Midbrain (tissue), 1 donor: Measurements from ENCODE around the gene TEKT5.
"Not testable (repeated sequence)": the region's sequence is repeated elsewhere in the genome, so short reads cannot be mapped to it uniquely, and the experiment has no call there.

Experiments used
- DNase-seq: peaks from one replicate; lab custom pipeline; 2025; lab: John Stamatoyannopoulos, UW

The TEKT5 gene

DNA sequence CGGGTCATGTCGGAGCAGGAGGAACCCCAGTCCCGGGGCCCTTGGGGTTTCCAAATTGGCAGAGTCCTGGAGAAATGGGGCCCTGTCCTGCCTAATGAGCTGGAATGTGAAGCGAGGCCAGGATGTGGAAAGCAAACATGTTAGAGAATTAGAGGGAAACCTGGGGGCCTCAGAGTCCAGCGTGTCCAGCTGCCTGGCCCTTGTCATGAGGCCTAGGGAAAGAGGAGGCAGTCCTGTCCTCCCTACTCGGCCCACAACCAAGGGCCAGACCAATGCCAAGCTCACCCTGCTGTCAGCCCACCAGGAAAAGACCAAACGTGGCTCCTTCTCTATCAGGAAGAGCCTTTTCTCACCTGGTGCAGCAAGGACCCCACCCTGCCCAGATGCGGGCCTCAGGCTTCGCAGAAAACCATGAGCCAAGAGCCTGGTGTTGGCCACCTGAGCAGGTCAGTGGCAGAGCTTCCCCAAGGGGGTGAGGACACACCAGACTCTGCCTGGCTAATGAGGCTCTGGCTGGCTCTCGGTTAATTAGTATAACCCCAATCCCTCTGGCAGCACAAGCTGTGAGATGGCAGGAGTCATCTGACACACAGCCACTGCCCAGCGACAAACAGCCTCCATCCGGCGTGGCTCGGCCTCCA, 10.1 kb downstream of the TEKT5 start:
- no peak for DNase-seq

DNA sequence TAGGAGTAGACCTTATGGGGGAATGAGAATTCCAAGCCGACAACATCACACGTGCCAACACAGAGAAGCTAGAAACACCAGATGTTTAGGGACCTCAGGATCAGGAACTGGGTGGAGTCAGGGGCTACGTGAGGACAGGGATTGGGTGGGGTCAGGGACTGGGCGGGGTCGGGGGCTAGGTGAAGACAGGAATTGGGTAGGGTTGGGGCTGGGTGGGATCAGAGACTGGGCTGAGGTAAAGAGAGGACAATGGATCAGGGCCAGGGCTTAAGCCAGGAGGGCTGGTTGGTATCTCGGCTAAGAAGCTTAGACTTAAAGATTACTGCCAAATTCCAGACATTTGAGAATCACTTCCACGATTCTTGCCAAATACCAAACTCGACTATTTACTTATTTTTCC, 11.6 kb downstream of the TEKT5 start:
- no peak for DNase-seq

DNA sequence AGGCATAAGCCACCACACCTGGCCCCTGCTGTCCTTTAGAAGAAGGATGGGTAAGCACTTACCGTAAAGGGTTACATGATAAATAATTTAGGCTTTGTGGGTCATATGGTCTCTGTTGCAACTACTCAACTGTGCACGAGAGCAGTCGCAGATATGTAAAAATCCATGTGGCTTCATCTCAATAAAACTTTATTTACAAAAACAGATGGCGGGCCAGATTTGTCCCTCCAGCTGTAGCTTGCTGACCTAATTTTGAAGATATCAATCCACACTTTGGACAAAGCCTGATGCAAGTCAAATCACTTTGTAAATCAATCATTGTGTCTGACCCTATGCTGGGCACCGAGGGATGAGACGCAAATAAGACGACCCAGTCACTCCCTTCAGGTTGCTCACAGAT, 12.1 kb downstream of the TEKT5 start:
- DNase-seq: no peak

DNA sequence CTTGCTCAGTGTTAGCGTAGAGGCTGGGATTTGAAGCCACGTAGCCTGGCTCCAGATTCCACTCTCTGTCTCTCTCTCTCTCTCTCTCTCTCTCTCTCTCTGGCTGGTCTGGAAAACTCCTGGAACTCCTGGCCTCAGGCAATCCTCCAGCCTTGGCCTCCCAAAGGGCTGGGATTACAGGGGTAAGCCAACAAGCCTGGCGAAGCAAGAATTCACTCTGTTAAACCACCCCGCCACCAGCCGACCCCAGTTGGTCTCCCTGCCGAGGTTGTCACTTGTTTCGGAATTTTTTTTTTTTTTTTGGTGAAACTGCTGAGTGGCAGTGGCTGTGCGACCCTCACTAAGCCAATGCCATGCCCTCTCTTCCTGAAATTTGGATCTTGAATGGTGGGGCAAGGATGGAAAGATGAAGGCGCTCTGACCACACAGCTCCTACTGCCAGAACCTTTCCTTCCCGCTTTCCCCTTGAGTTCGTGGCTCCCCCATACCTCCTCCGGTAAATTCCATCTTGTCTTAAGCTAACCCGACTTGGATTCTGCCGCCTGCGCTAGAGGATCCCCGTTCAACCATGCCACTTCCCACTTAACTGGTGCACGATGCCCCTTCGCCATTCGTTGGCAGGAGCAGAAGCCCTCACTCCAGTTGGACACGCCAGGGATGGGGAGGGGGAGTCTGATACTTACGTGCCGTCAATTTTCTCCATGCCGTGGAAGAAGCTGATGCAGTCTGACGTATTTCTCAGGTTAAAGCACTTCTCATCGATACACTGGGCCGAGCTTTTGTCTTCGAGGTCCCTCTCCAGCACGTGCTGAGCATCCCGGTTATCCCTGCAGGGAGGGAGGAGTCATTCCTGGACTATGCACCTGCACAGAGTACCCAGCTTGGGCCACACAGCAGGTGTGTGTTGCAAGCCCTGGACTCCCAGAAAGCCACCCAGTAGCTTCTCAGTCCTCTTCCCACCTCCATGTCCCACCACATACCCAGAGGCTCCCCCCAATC, 13.1 kb downstream of the TEKT5 start:
- no peak for DNase-seq

DNA sequence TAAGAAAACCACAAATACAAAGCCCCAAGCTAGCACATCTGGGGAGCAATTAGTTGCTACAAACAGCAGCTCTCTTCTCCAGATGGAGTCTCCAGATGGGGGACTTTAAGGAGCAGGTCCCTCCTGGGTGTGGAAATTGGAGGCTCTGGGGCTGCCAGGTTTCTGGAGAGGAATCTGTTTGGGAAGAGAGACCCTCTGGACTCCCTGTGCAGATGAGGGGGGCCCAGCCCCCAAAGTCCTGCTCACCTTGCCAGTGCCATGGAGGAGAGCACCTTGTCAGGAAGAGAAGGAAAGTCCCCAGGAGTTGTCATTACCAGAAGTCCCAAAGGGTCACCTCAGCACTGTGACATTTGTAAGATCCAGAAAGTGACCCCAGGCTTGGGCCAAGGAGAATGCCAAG, 14.8 kb downstream of the TEKT5 start:
- DNase-seq: no peak

DNA sequence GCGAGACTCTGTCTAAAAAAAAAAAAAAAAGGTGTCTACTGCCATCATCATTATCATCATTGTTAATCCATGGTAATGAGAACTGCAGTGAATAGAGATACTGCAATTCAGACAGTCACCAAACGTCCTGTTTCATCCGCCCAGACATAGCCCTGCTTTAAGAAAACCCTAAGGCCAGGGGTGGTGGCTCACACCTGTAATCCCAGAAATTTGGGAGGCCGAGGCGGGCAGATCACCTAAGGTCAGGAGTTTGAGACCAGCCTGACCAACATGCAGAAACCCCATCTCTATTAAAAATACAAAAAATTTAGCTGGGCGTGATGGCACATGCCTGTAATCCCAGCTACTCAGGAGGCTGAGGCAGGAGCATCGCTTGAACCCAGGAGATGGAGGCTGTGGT, 15.3 kb downstream of the TEKT5 start:
- not testable (repeated sequence) for DNase-seq

DNA sequence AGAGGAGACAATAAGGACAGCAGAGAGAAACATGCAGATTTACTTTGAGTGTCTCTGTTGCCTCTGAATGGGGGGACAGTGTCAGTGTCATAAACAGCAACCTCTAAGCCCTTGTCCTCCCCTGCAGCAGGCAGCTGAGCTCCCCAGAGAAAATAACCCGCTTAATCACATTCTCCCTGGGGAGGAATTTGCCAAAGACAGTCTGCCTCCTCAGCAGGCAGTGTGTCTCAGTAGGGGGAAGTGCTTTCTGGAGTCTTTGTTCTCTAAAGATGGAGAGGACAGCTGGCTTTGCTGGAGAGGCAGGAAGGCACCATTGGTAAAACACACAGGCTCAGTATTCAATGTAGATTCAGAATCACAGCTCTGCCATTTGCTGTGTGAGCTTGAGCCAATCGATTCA, 16.1 kb downstream of the TEKT5 start:
- DNase-seq: no peak

DNA sequence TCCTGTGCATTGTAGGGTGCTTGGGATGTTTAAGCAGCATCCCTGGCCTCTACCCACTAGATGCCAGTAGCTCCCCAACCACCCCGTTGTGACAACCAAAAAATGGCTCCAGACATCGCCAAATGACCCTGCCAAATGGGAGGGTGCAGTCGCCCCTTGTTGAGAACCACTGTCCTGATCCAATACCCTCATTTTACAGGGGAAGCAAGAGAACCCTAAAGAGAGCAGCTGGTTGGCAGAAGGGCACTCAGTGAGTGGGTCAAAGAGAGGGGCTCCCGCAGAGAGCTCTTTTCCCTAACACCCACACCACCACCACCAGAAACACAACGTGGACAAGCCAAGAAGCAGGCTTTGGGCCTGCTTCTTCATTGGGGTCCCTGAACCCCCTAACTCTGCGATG, 18.4 kb downstream of the TEKT5 start:
- no peak for DNase-seq

DNA sequence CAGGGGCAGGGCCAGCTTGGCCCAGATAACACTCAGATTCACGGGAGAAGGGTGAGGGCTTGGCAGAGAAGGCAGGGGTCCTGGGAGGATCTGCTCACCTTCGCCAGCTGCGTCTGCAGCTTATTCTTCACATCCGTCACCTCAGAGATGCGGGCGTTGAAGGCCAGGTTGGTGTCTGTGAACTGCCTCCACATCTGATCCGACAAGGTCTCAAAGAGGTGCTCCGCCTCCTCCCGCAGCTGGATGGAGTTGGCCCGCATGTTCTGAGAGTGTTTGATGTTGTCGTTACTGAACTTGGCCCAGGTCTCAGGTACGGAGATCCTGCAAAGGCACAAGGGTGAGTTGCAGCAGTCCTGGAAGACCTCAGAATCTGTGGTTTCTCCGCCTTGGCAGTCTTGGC, 18.9 kb downstream of the TEKT5 start:
- DNase-seq: no peak

DNA sequence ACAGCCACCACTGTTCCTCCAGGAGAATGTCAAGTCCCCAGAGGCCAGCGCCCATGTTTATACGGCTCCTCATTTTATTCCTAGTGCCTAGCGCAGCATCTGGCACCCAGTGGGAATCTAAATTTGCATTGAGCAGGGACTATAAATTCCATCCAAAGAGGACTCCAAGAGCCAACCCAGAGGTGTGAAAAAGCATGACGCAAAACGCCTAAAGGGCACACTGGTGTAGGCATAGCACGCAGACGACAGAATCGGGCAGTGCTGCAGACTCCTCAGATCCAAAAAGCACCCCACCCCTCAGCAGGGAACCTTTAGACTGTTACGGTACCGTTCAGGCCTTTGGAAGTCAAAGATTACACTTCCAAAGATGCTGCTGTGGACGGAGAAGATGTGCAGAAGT, 19.5 kb downstream of the TEKT5 start:
- no peak for DNase-seq

DNA sequence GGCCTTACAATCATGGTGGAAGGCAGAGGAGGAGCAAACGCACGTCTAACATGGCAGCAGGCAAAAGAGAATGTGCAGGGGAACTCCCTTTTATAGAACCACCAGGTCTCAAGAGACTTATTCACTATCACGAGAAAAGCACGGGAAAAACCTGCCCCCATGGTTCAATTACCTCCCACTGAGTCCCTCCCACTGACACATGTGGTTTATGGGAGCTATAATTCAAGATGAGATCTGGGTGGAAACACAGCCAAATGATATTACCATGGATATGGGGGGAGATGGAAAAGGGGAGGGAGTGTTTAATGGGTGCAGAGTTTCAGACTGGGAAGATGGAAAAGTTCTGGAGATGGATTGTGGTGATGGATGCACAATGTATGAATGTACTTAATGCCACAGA, 23.0 kb downstream of the TEKT5 start:
- DNase-seq: no peak

DNA sequence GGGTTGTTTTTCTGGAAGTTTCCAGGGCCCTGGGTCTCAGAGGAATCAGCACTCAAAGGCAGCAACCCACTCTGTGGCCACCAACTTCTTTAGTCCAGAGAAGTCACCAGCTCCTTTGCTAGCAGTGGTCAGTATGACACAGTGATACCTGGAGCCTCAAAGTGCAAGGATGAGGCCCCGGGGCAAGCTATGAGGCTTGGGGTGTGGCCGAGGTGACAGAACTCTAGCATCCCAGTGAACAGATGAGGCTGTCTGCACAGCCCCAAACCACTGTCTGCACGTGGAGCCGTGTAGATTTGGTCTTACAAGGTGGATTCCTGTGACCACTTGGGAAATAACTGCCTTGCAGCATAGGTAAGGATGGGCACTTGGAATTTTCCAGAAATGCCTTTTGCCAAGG, 24.9 kb downstream of the TEKT5 start:
- DNase-seq: no peak

DNA sequence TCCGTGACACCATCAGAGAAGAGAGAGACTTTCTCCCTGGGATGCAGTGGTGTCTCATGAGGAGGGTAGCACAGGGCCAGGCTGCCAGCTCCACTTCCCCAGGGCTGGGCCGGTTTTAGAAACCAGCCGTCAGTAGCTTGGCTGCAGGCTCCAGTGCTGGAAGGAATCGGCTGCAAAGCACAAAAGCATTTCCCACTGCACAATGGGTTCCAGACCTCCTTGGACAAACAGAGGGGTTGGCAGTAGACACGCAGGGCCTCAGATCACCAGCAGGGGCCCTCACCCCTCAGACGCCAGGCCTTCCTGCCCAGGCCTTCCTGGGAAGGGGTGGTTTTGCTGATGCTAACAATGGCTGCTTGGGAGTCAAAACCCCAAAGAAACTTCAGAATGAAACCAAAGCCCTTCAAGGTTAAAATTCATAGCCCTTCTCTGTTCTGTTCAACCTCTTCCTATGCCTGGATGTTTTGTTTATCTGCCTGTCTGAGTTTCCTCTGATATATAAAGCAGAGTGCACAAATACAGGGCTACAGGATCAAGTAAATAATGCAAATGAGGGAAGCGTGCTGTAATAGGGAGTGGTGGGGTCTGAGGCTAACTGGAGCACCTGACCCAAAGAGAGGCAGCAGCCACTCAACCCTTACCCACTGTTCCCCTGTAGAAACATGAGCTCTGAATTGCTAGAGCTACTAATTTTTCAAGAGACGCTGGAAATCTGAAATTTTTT, 26.2 kb downstream of the TEKT5 start:
- peak; percentile 11 for DNase-seq

DNA sequence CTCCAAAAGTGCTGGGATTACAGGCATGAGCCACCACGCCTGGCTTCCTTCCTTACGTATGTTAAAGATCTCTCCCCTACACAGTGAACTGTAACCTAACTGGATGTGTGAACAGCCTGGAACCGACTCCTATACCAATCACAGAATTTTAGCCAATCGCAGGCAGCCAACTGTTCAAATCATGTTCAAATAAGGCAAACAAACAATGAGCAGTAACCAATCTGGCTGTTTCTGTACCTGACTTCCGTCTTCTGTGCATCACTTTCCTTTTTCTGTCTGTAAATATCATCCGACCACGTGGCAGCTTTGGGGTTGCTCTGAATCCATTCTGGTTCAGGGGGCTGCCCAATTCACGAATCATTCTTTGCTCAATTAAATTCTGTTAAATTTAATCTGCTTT, 27.5 kb downstream of the TEKT5 start:
- no peak for DNase-seq

DNA sequence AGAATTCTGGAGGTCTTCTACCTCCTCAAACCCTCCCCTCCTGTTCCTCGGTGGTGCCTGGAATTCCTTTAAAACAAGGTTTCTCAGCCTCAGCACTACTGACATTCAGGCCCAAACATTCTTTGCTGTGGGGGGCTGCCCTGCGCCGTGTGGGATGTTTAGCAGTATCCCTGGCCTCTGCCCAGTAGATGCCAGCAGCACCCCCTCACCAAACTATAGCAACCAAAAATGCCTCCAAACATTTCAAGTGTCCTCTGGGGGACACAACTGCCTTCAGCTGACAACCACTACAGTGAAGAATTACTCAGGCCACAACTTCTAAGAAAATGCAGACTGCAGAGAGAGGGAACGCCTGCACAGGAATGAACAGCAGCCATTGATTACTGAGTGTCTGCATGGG, 28.4 kb downstream of the TEKT5 start:
- no peak for DNase-seq

DNA sequence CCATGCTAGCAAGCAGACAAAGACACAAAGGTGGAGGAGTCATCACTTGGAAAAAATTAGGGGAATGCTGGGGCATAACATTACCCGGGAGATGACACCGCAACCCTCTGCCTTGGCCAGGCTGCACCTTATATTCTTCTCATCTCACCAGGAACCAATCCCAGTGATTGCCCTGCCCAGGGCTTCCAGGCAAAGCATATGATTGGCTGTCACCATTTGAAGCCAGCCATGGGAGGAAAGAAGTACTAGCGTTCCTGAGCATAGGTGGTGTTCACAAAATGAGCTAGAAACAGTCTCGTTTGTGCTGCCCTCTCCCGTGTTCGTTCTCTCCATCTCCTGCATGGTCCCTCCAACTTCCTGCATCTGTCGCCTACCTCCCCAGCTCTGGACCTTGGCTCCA, 29.6 kb downstream of the TEKT5 start:
- DNase-seq: no peak

DNA sequence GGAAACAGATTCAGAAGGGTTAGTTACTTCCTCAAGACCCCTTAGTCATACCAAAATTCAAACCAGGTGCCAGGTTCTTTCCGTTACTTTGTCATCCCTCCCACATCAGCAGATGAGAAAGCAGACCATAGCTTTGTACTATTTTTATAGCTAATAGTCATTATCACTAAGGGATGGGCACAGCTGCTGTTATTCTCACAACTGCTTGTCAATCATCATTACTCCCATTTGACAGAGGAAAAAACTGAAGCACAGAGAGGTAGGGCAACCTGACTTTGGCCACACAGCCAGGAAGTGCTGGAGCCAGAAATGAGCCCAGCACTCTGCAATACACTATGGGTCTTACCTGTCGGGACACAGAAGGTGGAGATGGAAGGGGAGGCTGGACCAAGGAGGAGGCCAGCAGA, 30.0 kb downstream of the TEKT5 start:
- no peak for DNase-seq

DNA sequence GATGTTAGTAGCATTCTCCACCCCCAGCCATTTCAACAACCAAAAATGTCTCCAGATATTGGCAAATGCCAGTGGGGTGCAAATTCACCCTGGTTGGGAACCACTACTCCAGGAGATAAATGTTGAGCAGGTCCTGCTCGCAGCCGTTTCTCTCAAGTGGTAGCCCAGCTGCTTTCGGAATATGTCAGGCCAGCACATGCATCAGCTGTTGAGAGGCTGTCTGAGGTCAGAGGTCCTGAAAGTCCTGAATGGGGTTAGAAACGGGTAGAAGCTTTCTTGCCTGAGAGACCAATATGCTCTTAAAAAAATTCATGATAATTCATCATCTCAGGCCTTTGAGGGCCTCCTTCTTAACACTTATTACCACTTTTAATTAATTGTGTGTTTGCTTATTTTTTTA, 31.0 kb downstream of the TEKT5 start:
- DNase-seq: no peak

DNA sequence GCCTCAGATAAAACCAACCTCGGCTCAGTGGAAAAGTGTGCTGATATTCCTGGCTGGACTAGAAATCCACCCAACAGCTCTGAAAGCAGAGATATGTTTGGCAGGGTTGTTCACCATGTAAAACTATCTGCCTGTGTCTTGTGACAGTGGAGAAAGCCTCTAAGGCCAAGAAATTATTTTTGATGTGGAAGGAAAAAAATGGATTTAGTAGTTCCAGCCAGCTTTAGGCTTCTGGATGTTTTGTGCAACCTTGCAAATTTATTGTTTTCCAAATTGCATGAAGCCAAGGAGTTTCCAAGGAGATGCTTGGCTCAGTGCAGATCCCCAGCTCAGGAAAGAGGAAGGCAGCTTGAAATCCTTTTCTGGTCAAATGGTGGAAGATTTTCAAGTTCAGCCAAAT, 31.6 kb downstream of the TEKT5 start:
- no peak for DNase-seq

DNA sequence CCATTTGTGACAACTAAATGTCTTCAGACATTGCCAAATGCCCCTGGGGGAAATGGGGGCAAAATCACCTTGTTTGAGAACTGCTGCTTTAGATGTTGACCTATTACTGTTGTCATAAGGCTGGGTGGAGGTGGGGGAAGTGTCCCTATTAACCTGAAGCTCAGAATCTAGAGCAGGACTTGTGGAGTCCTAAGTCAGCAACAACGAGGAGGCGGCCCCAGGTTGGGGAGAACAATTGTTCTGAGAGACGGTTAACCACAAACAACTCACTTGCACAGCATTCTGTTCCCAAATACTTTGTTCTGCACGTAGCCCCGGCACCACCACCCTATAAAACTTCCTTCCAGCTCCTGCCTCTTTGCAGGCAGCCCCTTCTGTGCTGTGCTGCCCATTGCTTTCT, 32.5 kb downstream of the TEKT5 start:
- no peak for DNase-seq

DNA sequence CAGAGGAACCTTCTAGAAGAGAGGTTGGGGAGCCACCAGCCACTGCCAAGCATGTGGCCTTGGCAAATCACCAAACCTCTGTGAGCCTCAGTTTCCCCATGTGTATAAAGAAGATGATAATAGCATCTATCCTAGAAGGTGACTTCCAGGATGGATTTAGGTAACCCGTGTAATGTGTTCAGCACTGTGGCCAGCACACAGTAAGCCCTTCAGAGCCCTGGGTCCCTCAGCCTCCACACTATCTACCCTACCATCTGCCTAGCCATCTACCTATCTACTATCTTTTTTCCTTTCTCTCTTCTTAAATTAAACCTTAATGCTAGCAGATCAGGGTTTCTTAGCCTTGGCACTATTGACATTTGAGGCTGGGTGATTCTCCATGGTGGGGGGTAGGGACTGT, 33.0 kb downstream of the TEKT5 start:
- DNase-seq: no peak

DNA sequence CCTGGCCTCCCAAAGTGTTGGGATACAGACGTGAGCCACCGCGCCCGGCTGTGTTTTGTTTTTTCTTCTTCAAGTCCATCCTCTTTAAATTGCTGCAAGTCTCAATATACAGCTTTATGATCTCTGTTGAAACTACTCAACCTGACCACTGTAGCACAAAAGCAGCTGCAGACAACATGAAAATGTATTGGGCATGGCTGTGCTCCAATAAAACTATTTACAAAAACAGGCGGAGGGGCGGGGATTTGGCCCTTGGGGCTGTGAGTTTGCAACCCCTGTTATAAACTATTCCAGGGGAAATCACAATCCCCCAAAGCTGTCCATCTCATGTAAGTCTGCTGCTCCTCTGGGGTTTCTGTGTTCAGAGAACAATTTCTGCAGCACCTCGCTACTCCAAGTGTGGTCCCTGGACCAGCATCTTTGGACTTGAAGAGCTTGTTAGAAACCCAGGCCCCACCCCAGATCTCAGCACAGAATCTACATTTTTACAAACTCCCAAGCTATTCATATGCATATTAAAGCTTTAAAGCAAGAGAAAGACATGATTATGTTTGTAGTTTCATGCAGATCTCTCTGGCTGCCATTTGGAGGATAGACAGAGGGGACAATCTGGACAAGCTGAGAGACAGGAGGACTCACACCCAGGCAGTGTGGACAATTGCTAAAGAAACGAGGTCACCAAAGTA, 33.6 kb downstream of the TEKT5 start:
- DNase-seq: no peak
